Measurements from ENCODE around the gene SCGN.
"Not testable (repeated sequence)": the region's sequence is repeated elsewhere in the genome, so short reads cannot be mapped to it uniquely, and the experiment has no call there.

SCGN gene

GRCh38 chr6:25727028-25727427, 75.0 kb downstream of the SCGN start:
- DNase-seq (ENCODE audit: low spot score): no peak

GRCh38 chr6:25730907-25731306, 78.9 kb downstream of the SCGN start:
- DNase-seq (ENCODE audit: low spot score): no peak

GRCh38 chr6:25731721-25732120, 79.7 kb downstream of the SCGN start:
- no peak for DNase-seq (ENCODE audit: low spot score)

- no peak for DNase-seq (ENCODE audit: low spot score)
These were observed 80.6 kb downstream of the SCGN start for GRCh38 chr6:25732468-25733198.

- DNase-seq (ENCODE audit: low spot score): no peak
These were observed 83.2 kb downstream of the SCGN start for GRCh38 chr6:25735261-25735660.

- no peak for DNase-seq (ENCODE audit: low spot score)
These were observed 91.9 kb downstream of the SCGN start for GRCh38 chr6:25743868-25744267.

GRCh38 chr6:25745836-25746235, 93.8 kb downstream of the SCGN start:
- no peak for DNase-seq (ENCODE audit: low spot score)

GRCh38 chr6:25746968-25747367, 95.0 kb downstream of the SCGN start:
- no peak for DNase-seq (ENCODE audit: low spot score)

GRCh38 chr6:25747477-25747876, 95.5 kb downstream of the SCGN start:
- DNase-seq (ENCODE audit: low spot score): no peak

- no peak for DNase-seq (ENCODE audit: low spot score)
These were observed 96.0 kb downstream of the SCGN start for GRCh38 chr6:25748049-25748448.

GRCh38 chr6:25748601-25749517, 96.8 kb downstream of the SCGN start:
- DNase-seq (ENCODE audit: low spot score): not testable (repeated sequence)

GRCh38 chr6:25749837-25750236, 97.8 kb downstream of the SCGN start:
- no peak for DNase-seq (ENCODE audit: low spot score)

GRCh38 chr6:25750906-25751305, 98.9 kb downstream of the SCGN start:
- DNase-seq (ENCODE audit: low spot score): no peak
